Activated naive CD8-positive, alpha-beta T cell (primary cell): ENCODE data around the gene LZTR1.
"Not testable (repeated sequence)": the region's sequence is repeated elsewhere in the genome, so short reads cannot be mapped to it uniquely, and the experiment has no call there.

Source experiments
- H3K27ac Mint-ChIP-seq: one replicate; pipeline ENCODE4 v1.8.0; 2021; ENCODE audit warnings: mixed read lengths
- H3K27me3 Mint-ChIP-seq: one replicate; pipeline ENCODE4 v1.8.0; 2021; ENCODE audit warnings: mixed read lengths
- H3K36me3 Mint-ChIP-seq: one replicate; pipeline ENCODE4 v1.8.0; 2021; ENCODE audit warnings: mixed read lengths
- H3K4me1 Mint-ChIP-seq: one replicate; pipeline ENCODE4 v1.8.0; 2021; ENCODE audit warnings: low read depth, mixed read lengths
- H3K4me3 Mint-ChIP-seq: one replicate; pipeline ENCODE4 v1.8.0; 2021; ENCODE audit warnings: mild to moderate bottlenecking, mixed read lengths
- H3K9me3 Mint-ChIP-seq: one replicate; pipeline ENCODE4 v1.8.0; 2021; ENCODE audit warnings: low read depth, mixed read lengths

LZTR1 gene

DNA sequence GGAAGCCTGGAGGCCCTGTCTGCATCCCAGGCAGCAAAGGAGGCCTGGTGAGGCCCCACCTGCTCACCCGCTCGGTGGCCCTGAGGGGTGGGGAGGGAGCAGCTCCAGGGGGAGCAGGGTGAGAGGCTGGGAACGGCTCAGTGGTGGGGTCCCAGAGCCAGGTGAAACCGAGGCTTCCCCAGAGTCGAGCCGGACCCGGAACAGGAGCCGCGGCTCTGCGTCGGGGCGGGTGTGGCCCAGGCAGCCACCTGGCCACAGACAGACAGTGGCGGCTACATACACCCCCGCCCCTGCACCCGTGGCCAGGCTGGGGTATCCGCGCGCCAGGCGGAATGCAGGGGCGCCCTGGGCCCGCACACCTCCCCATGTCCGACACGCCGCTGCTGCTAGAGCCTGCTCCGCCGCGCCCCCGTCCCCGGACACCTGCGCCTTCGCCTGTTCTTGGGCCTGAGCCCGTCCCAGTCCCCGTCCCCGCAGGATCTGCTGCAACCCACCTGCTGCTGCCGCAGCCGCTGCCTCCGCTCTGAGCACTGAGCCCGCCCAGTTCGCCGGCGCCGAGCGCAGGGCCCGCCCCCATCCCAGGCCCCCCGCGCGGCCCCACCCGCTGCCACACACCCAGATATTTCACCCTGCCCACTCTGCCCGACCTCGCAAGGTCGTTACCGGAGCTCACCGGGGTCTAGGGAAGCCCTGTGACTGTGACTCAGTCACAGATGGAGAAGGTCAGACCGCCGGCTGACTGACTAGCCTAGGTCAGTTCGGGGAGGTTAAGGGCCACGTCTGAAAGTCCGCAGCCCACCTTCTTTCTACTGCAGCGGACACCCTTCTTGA lies 50.2 kb downstream of the LZTR1 start, which contains the start of gene SLC7A4:
SLC7A4 (minus strand) TSS at position 525 of the 831 bp plus-strand sequence. CDS start 749 bp downstream, outside the sequence.
- no peaks in the 10 kb centered on the region for H3K36me3 Mint-ChIP-seq

DNA sequence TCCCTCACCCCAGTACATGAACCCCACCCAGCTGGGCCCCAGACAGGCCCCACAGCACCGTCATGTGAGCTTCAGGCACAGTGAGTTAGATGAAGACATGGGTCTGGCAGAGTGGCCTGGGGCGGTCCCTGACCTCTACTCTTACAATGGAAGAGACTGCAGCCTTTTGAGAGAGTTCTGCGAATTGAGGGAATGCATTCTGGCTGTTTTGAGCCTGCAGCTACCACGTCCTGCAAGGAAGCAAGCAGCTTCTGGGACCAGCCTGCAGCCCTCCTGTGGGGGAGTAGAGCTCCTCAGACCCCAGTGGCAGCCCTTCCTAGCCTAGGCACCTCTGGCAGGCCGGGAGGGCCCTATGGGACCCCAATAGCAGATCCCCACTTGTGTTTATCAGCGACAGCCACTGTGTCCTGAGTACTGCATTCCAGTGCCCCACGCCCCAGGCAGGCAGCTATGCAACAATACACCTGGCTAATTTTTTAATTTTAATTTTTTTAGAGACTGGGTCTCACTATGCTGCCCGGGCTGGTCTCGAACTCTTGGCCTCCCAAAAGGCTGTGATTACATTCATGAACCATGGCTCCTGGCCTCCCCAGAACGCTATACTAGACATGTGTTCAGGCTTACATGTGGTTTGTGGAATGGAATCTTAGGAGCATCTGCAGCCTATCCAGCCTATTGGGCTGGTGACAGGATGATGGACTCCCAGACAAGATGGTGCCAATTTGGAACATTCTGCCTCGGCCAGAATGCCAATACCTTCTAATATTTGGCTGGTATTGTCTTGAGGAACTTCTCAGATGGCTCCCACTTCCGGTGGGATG lies 51.0 kb downstream of the LZTR1 start:
- H3K4me1 Mint-ChIP-seq = peaks cover 3% of the 10 kb centered on the region
- H3K9me3 Mint-ChIP-seq = no peaks in the 10 kb centered on the region
- H3K4me3 Mint-ChIP-seq = no peak overlapping the region
- no peaks in the 10 kb centered on the region for H3K36me3 Mint-ChIP-seq
- H3K27me3 Mint-ChIP-seq = peaks cover 5% of the 10 kb centered on the region
- H3K27ac Mint-ChIP-seq = no peak overlapping the region

More for the DNA sequence above, 50.2 kb downstream of the LZTR1 start, which contains the start of gene SLC7A4:
- Mint-ChIP-seq H3K9me3 (no peaks in the 10 kb centered on the region), H3K27me3 (peaks cover 5% of the 10 kb centered on the region), H3K27ac (no peak within 1 kb of the TSS), H3K4me3 (peak within 1 kb of the TSS; percentile 57), H3K4me1 (peaks cover 3% of the 10 kb centered on the region)

DNA sequence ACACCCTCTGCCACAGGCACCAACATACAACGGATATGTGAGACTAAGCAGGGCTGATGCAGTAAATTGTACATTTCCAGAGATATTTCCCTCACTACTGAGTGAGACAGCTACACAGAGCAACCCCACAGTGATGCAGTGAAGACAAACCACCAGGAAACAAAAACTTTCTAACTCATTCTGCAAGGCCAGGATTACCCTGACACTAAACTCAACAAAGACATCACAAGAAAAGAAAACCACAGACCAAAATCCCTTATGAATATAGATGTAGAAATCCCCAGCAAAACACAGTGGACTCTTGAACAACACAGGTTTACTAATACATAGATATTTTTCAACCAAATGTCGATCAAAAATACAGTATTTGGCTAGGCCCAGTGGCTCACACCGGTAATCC lies 51.8 kb downstream of the LZTR1 start:
- Mint-ChIP-seq H3K4me3 (no peak overlapping the region), H3K9me3 (no peaks in the 10 kb centered on the region), H3K27me3 (peaks cover 9% of the 10 kb centered on the region), H3K36me3 (no peaks in the 10 kb centered on the region), H3K27ac (no peak overlapping the region), H3K4me1 (peaks cover 3% of the 10 kb centered on the region)

DNA sequence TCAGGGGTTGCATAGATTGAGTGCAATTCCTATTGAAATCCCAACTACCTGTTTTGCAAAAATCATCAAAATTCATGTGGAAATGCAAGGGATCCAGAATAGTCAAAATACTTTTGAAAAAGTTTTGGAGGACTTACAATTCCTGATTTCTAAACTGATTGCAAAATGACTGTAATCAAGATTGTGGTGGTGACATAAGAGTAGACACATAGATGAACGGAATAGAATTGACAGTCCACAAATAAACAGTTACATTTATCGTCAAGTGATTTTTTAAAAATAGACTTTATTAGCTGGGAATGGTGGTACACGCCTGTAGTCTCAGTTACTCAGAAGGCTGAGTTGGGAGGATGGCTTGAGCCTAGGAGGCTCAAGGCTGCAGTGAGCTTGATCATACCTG lies 52.9 kb downstream of the LZTR1 start:
- Mint-ChIP-seq H3K4me3 (no peak overlapping the region), H3K4me1 (peaks cover 3% of the 10 kb centered on the region), H3K27me3 (peaks cover 12% of the 10 kb centered on the region), H3K27ac (no peak overlapping the region), H3K9me3 (no peaks in the 10 kb centered on the region), H3K36me3 (no peaks in the 10 kb centered on the region)

DNA sequence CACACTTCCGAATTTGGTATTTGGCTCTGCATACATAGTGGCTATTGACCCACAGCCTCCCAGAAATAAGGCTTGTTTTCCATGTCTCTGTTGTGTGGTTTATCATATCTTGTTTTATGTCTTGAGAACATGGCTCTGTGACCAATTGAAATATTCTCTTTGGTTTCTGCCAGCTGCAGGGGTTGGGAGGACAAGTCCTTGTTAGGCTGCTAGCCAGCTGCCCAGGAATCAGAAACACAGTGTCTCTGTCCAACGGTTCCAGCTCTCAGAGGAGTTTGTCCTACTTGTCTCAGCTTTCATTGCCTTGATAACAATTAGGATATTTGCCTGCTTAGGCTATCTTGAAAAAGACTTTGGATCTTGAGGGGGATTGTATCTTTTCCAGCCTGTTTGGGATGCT lies 56.3 kb downstream of the LZTR1 start:
- no peaks in the 10 kb centered on the region for H3K9me3 Mint-ChIP-seq
- H3K27me3 Mint-ChIP-seq = peaks cover 15% of the 10 kb centered on the region
- no peak overlapping the region for H3K27ac Mint-ChIP-seq
- peaks cover 3% of the 10 kb centered on the region for H3K4me1 Mint-ChIP-seq
- H3K36me3 Mint-ChIP-seq = no peaks in the 10 kb centered on the region
- H3K4me3 Mint-ChIP-seq = no peak overlapping the region

DNA sequence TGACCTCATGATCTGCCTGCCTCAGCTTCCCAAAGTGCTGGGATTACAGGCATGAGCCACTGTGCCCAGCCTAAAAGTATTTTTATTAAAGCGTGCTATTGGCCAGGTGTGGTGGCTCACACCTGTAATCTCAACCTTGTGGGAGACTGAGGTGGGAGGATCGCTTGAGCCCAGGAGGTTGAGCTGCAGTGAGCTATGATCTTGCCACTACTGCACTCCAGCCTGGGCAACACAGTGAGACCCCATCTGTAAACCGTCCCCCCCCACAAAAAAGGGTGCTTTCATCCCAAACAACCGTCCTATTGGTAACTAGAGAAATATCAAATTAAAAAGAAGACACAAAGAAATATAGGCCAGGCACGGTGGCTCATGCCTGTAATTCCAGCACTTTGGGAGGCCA lies 57.1 kb downstream of the LZTR1 start:
- not testable (repeated sequence) for H3K36me3 Mint-ChIP-seq, H3K27ac Mint-ChIP-seq, H3K4me1 Mint-ChIP-seq, H3K9me3 Mint-ChIP-seq, H3K4me3 Mint-ChIP-seq
- peaks cover 16% of the 10 kb centered on the region for H3K27me3 Mint-ChIP-seq

DNA sequence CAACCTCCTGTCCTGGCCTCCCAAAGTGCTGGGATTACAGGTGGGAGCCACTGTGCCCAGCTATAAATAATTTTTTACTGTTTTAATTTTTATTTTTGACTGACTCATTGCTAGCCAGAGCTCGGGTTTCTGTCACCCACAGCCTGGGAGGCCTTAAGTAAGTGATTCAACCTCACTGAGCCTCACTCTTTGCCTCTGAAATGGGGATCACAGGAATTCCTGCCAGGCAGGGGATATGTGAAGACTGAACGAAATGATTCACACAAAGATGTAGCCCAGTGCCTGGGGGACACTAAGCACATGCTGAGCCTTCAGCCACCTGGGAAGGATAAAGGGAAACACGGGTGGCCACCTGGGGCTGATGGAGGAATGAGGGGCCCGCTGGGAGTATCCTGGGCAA lies 59.8 kb downstream of the LZTR1 start:
- Mint-ChIP-seq H3K36me3 (no peaks in the 10 kb centered on the region), H3K4me3 (no peak overlapping the region), H3K4me1 (peaks cover 23% of the 10 kb centered on the region), H3K9me3 (no peaks in the 10 kb centered on the region), H3K27me3 (peaks cover 16% of the 10 kb centered on the region), H3K27ac (no peak overlapping the region)

DNA sequence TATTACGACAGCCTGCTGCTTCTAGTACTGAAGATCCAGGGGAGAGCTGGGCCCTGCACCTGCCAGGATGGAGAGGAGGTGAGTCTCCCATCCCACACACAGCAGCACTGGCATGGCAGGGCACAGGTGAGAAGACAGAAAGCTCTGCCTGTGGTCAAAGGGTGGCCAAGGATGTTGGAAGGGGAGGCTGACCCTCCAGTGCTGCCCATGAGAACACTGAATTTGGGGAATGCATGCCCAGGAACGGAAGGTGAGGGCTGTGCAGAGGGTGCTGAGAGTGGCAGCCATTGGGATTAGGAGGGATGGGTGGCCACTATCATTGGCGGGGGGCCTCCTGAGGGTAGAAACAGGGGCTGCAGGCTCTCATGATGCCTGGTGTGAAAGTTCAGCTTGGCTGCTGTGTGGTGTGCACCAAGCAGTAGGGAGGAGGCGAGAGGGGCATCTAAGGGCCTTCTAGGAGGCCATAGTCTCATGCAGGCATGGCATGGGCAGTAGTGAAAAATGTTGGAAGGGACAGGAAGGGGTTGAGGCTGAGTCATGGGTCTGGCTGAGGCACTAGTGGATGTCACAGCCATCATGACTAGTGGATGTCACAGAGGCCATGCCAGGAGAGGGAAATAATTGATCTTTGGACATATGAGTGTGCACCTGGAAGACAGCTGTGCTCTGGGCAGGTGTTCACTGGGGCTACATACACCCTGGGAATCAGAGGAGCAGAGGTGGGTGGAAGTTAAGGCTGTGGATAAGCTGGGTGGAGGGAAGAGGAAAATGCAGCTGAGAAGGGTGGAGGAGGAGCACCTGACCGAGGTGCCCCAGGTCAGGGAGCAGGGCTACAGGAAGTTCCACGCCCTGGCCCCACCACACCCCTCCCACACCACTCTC lies 61.1 kb downstream of the LZTR1 start:
- no peak overlapping the region for H3K27ac Mint-ChIP-seq
- no peak overlapping the region for H3K4me3 Mint-ChIP-seq
- peaks cover 16% of the 10 kb centered on the region for H3K27me3 Mint-ChIP-seq
- peaks cover 23% of the 10 kb centered on the region for H3K4me1 Mint-ChIP-seq
- no peaks in the 10 kb centered on the region for H3K36me3 Mint-ChIP-seq
- no peaks in the 10 kb centered on the region for H3K9me3 Mint-ChIP-seq

DNA sequence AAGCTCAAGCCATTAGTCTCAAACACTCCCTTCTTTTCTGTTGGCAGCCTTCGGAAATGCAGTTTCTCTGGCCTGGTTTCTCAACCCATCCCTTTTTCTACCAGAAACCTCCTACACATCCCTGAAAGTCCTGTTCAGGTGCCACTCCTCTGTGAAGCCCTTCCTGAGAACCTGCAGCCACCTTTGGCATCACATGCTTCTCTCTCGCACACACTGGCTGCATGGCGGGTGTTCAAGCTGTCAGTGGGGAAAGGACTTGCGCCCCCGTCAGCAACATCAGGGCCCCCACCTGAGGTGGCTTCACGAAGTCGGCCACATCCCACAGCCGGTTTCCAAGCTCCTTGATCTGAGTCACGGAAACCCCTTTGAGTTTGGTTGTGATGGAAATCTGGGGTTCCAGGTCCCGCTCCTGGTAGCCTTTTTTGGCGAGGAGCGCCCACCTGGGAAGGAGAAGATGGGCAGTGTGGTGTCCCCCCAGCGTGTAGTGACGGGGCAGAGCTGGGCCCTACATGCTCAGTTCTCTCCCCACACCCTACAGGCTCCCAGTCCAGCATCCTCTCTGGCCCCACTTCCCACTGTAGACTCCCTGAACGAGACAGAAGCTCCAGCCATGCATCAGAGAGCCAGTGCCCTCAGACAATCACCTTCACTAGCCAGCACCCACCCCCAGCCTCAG lies 61.9 kb downstream of the LZTR1 start:
- H3K27ac Mint-ChIP-seq = no peak overlapping the region
- H3K4me3 Mint-ChIP-seq = no peak overlapping the region
- H3K27me3 Mint-ChIP-seq = peaks cover 12% of the 10 kb centered on the region
- H3K4me1 Mint-ChIP-seq = peaks cover 23% of the 10 kb centered on the region
- no peaks in the 10 kb centered on the region for H3K9me3 Mint-ChIP-seq
- no peaks in the 10 kb centered on the region for H3K36me3 Mint-ChIP-seq

DNA sequence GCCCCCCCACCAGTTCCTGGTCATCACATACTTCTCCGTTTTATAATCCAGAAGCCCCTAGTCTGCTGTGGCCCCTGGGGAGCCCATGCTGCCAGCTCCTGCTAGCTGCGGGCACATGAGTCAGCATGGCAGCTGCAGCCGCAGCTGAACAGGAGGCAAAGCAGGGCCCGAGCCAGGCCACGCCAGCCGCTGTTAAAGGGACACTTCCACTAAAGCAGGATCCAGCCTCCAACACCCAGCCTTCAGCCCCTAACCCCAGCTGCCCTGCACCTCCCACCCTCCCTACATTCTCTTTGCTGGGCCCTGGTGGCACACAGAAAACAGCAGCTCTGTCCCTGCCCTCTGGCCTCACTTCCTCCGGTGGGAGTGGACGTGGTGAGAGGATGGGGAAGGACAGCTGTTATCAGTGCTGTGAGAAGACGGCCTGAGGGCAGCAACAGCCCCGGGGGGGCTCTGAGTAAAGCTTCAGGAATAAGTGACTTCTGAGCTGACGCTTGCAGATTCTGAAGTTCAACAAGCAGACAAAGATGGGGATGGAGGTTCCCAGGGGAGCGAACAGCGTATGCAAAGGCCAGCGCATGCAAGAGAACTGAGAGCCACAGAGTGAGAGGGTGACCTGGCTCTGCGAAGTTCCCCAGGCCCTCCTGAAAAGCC lies 63.0 kb downstream of the LZTR1 start:
- H3K27ac Mint-ChIP-seq = peak overlapping the region; percentile 28
- H3K27me3 Mint-ChIP-seq = peaks cover 8% of the 10 kb centered on the region
- peak overlapping the region; percentile 79 for H3K4me3 Mint-ChIP-seq
- H3K9me3 Mint-ChIP-seq = no peaks in the 10 kb centered on the region
- H3K36me3 Mint-ChIP-seq = no peaks in the 10 kb centered on the region
- H3K4me1 Mint-ChIP-seq = peaks cover 23% of the 10 kb centered on the region

DNA sequence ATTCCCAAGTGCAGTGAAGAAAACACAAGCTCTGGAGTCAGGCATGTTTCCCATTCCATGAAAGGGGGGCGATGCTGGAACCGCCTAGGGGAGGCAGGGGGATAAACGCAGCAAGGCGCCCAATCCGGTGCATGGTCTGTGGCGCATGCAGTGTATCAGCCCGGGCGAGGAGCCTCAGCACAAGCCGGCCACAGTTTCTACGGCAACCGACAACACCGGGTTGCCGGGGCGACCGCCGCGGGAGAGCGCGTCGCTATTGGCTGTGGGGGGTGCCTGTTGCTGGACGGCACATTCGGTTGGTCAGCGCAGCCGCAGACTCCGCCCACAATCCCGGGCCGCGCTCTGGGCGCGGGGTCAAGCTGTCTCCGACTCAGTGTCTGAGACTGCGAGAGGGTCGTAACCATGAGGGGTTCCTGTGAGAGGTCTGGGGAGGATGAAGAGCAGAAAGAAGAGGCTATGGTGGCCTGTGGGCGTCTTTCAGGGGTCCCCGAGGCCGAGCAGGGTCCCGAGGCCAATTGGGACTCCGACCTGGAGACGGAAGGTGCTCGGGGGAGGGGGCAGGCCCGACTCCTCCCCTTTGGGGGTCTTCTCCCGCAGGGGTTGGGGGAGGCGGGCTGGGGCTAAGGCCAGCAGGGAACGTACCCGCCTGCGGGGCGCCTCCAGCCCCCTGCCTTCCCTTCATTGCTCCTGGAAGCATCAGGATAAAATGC lies 63.6 kb downstream of the LZTR1 start, which contains the start of gene LRRC74B:
LRRC74B (plus strand) TSS at position 362 of the 710 bp plus-strand sequence; CDS start at position 403, 41 bp downstream.
- Mint-ChIP-seq H3K27ac (peak within 1 kb of the TSS; percentile 28), H3K4me3 (peak within 1 kb of the TSS; percentile 79), H3K36me3 (no peaks in the 10 kb centered on the region), H3K27me3 (peaks cover 7% of the 10 kb centered on the region), H3K9me3 (no peaks in the 10 kb centered on the region), H3K4me1 (peaks cover 23% of the 10 kb centered on the region)

DNA sequence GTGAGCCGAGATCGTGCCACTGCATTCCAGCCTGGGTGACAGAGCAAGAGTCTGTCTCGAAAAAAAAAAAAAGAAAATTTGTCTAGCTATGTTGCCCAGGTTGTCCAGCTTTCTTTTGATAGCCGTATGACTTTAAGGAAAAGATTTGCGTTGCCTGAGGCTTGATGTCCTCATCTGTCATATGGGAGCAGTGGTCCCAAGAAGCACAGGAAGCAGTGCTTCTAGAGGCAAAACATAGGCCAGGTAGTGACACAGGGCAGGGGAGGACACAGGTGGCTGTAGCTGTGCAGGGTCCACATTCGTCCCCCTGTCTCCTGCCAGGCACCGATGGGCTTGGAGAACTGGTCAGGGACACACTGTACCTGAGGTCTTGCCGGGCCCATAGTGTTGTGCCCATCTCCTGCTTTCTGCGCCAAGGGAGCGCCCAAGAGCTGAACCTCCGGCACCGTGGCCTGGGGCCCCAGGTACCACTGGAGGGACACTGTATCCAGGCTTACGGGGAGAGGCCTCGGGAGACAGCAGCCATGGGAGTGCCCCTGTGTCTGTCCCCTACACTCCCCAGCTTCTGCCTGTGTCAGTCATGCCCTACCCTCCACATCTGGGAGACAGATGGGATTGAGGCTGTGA lies 65.1 kb downstream of the LZTR1 start:
- H3K4me1 Mint-ChIP-seq = peaks cover 23% of the 10 kb centered on the region
- no peaks in the 10 kb centered on the region for H3K9me3 Mint-ChIP-seq
- peaks cover 7% of the 10 kb centered on the region for H3K27me3 Mint-ChIP-seq
- H3K27ac Mint-ChIP-seq = no peak overlapping the region
- no peak overlapping the region for H3K4me3 Mint-ChIP-seq
- H3K36me3 Mint-ChIP-seq = no peaks in the 10 kb centered on the region

DNA sequence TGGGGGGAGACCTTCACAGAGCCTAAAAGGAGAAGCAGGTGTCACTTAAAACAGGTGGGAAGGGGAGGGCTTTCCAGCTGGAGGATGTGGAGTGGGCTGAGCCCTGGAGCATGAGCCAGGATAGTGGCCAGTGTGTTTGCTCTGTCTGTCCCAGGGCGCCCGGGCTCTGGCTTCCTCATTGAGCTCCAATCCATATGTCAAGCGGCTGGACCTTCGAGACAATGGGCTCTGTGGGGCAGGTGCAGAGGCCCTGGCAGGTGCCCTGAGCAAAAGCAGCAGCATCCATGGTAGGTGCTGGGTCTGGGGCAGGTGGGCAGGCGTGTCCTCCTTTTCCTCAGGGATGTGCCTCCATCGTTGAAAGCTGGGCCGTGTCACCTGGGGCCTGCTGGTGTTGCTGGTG lies 65.6 kb downstream of the LZTR1 start:
- Mint-ChIP-seq H3K4me1 (peaks cover 23% of the 10 kb centered on the region), H3K27ac (no peak overlapping the region), H3K9me3 (no peaks in the 10 kb centered on the region), H3K27me3 (peaks cover 7% of the 10 kb centered on the region), H3K36me3 (no peaks in the 10 kb centered on the region), H3K4me3 (no peak overlapping the region)
